H1 (cell line): Measurements from ENCODE around the gene LTC4S. TPM values are rescaled to one million over a fixed set of nuclear protein-coding genes. Genes with fewer than 3 reads are reported as not detected.

Experiments
- CHD7 ChIP-seq: fragments of 300-600 bp; sonication (generic); IDR thresholded peaks from 2 replicates; pipeline ENCODE4 v1.7.1; 2012; ENCODE audit warnings: low read length, moderate library complexity, mild to moderate bottlenecking, inconsistent platforms; ENCODE audit not compliant: insufficient replicate concordance
- KDM1A ChIP-seq: fragments of 200-600, 300-600 bp; sonication (generic); IDR thresholded peaks from 2 replicates; pipeline ENCODE4 v1.7.1; 2016; ENCODE audit warnings: mild to moderate bottlenecking, low read length, borderline replicate concordance
- RBBP5 ChIP-seq: IDR thresholded peaks from 2 replicates; pipeline ENCODE4 v1.7.1; 2012; ENCODE audit warnings: low read depth, mild to moderate bottlenecking, inconsistent platforms, low read length, moderate library complexity, borderline replicate concordance
- SIN3A ChIP-seq, 2 experiments: IDR thresholded peaks in 1 of 2; conservative IDR thresholded peaks in 1 of 2; 2 replicates each; pipeline ENCODE4 v1.6.1; 2011 to 2012; ENCODE audit warnings: low read length in 2 of 2, improper control_type of control experiment in 1 of 2, low read depth in 1 of 2, mild to moderate bottlenecking in 1 of 2
- SUZ12 ChIP-seq: fragments of 200-600 bp; sonication (generic); IDR thresholded peaks from 2 replicates; pipeline ENCODE4 v1.6.1; 2012; ENCODE audit warnings: mild to moderate bottlenecking, inconsistent platforms, low read length, moderate library complexity, mixed read lengths
- polyA plus RNA-seq, 7 experiments: library from polyadenylated mRNA; depleted of rRNA in 3 of 7; stranded (reverse) in 5 of 7; unstranded in 2 of 7; fragments of >200 nt in 5 of 7; fragments of 200-250 nt in 2 of 7; gene quantifications; 1 replicate in 5 of 7; 2 replicates in 1 of 7; 4 replicates in 1 of 7; pipeline versions ENCODE4 v1.2.1 to v1.2.3, GENCODE V29; 2011 to 2013; ENCODE audit warnings: missing spikeins in 2 of 7, mixed read lengths in 2 of 7
- total RNA-seq: library from RNA; stranded (reverse); fragmentation: NEBNext Ultra II Directional; extraction: Animal tissue kit (Norgen Biotek cat#: 25700); gene quantifications from 2 replicates; pipeline ENCODE4 v1.2.1, GENCODE V29; 2021

Gene LTC4S
- total and polyA plus RNA-seq, 2 of the 8 experiments (the other 6 are each of a cell fraction or from before 2014, with no cell fraction given): 2.2 to 3.7 TPM

- TF ChIP-seq CHD7 (no peak), SIN3A (conservative IDR thresholded peaks at IDR 0.05 in 1 of 2, IDR thresholded peaks at IDR 0.05 in 1 of 2; ENCODE audit: low read depth in 1 of 2, low read length in 2 of 2) (no peak), RBBP5 (no peak), KDM1A (no peak), SUZ12 (no peak)
- TF ChIP-seq, all 59 proteins: peak for 0
Measured at GRCh38 chr5:179758955-179759354, 34.8 kb upstream of the LTC4S start (continued).
